HEK293T (cell line): ENCODE results near the gene MKRN2.

Experiments
- NFRKB ChIP-seq: fragments of 450-650 bp; IDR thresholded peaks from 2 replicates; pipeline ENCODE4 v1.6.1; 2016; ENCODE audit warnings: mild to moderate bottlenecking, moderate library complexity
- SP1 ChIP-seq: fragments of 450-650 bp; IDR thresholded peaks from 2 replicates; pipeline ENCODE4 v1.6.1; 2017

GRCh38 chr3:12553921-12554391 lies 2.9 kb upstream of the MKRN2 start:
- TF ChIP-seq NFRKB (no peak), SP1 (no peak)
